Heart right ventricle (tissue), 16 donors: Measurements from ENCODE around the gene MYOD1. TPM values are rescaled to one million over a fixed set of nuclear protein-coding genes. Genes with fewer than 3 reads are reported as not detected.

Experiments
- ATAC-seq, 8 donors: fragments of 200-7000 bp; cut with Tn5 transposase; one replicate each; pipeline ENCODE4 v1.9.1; 2020; ENCODE audit warnings: mild to moderate bottlenecking in 8 of 8, moderate library complexity in 8 of 8, moderate number of reproducible peaks in 1 of 8
- DNase-seq, 2 donors: peaks; one replicate each; pipeline ENCODE4 v3.0.0-alpha.2; 2020
- H3K27ac ChIP-seq, 10 donors: fragments of 200-600 bp; sonication (generic) in 2 of 10; one replicate each; pipeline versions ENCODE4 v1.5.0 to v1.8.0; 2020 to 2022; ENCODE audit warnings: mild to moderate bottlenecking in 3 of 10
- H3K27me3 ChIP-seq, 7 donors: fragments of 200-600 bp; one replicate each; pipeline ENCODE4 v1.8.0; 2021 to 2022; ENCODE audit warnings: mild to moderate bottlenecking in 2 of 7
- H3K36me3 ChIP-seq, 9 donors: fragments of 200-600 bp; sonication (generic) in 1 of 9; one replicate each; pipeline versions ENCODE4 v1.5.0 to v1.8.0; 2020 to 2022; ENCODE audit warnings: mild to moderate bottlenecking in 2 of 9
- H3K4me1 ChIP-seq, 9 donors: fragments of 200-600 bp; sonication (generic) in 1 of 9; one replicate each; pipeline versions ENCODE4 v1.5.0 to v1.8.0; 2020 to 2022; ENCODE audit warnings: mild to moderate bottlenecking in 4 of 9
- H3K4me3 ChIP-seq, 10 donors: fragments of 200-600 bp; sonication (generic) in 2 of 10; one replicate each; pipeline versions ENCODE4 v1.5.0 to v1.8.0; 2020 to 2022; ENCODE audit warnings: mild to moderate bottlenecking in 7 of 10, moderate library complexity in 2 of 10
- H3K9me3 ChIP-seq, 11 donors: fragments of 200-600 bp in 10 of 11; sonication (generic) in 2 of 11; one replicate each; pipeline versions ENCODE4 v1.5.0 to v1.8.0; 2013 to 2022; ENCODE audit warnings: mild to moderate bottlenecking in 2 of 11, control low read depth in 1 of 11, moderate library complexity in 1 of 11
- WGBS, 2 donors: extraction: QIAGEN DNeasy Blood & Tissue Kit; methylation state at CpG; one replicate each; pipeline ENCODE4 v1.1.7; 2013; ENCODE audit warnings: inconsistent platforms in 1 of 2; 5-methylcytosine and 5-hydroxymethylcytosine counted together
- intact Hi-C, 10 donors: fragments of 100-400 bp; cut with DNase I; formaldehyde crosslinking; loops; one replicate each; pipeline versions ENCODE4 v1.11.1 to v1.14.2; 2022
- polyA plus RNA-seq, 2 donors: library from polyadenylated mRNA; stranded (reverse); fragments of 200-250 nt; gene quantifications; one replicate each; pipeline ENCODE4 v1.2.3, GENCODE V29; 2013
- total RNA-seq, 10 donors: library from RNA; stranded (reverse); fragmentation: NEBNext Ultra II Directional in 3 of 10; extraction: Animal tissue kit (Norgen Biotek cat#: 25700) in 3 of 10; gene quantifications; one replicate each; pipeline versions ENCODE4 v1.2.1 to v1.2.4, GENCODE V29; 2021 to 2023
- TF ChIP-seq, protein P1 (sequence below), 9 donors: fragments of 200-600 bp; sonication (generic) in 2 of 9; IDR thresholded peaks; one replicate each; pipeline versions ENCODE4 v1.5.0 to v1.8.0; 2021 to 2022; ENCODE audit warnings: antibody characterized with exemption in 9 of 9, mild to moderate bottlenecking in 5 of 9, moderate library complexity in 1 of 9
- donor health status: Arrhythmogenic right ventricular cardiomyopathy.
- donor health status: ischemic (EF 13 %, LVEDD 7.1; RV severe dilation, severe dysfunction).
- donor health status: healthy with polysubstance abuse.
- donor health status: DM: no; HTN: yes; CAD: no.
- donor health status: DM: no; HTN: no; CAD: no.
- donor health status: ischemic (EF 25% LVEDD 6.9; RV normal size, moderate dysfunction).
- donor health status: ischemic (EF 25% LVEDD 5.7; RV mildly dilated, moderate dysfunction).
- donor health status: healthy.
- donor health status: DM: yes; HTN: yes; CAD: no.
- donor health status: Ischemic cardiomyopathy.
- donor health status: ischemic (EF 35%, LVEDD 5.7; RV mildly dilated, moderate dysfunction).
- donor health status: nonischemic (EF 11% LVEDD 7.7; RV severe dilation, severe dysfunction).
- donor health status: DM: yes; HTN: yes; CAD: no.
- donor health status: PGD.
- donor health status: ischemic (EF 29% LVEDD 5.4; RV normal size, mild dysfunction).
- donor health status: nonischemic (EF 23%, LVEDD 6.1; RV moderate dilation, normal function).

MYOD1 gene
- total and polyA plus RNA-seq, 12 donors: 0.20 TPM; not detected in 11

DNA sequence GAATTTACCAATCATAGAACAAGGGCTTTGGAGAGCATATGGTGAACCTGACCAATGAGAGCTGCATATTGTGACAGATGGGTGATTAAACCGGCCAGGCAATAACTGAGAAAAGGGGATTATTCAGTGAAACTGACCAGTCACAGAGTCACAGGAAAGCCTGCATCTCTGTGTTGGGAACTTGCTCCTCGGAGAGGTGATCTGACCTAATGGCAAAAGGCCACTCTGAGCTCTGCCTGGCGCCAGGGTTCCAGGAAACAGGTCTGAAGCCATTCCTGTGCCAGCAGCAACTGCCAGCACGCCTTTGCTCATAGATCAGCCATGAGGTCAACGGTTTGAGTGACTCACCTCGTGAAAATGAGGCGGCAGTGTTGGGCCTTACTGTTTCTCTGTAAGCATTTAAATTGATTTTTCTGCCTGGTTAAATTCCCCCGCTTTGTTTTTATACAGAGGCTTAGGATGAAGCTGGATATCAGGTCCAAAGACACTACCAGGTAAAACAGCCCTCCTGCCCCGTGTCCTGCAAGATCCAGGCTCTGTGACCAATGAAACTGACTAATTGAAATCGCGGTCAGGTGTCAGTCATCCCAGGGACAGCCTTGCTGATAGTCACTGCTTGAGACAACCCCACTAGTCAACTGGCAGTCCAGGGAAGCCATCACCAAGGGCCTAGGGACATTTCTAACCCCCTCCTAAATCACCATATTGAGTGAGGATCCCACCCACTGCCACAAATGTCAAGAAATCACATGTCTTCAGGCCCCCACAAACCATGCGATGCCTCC, 35.8 kb upstream of the MYOD1 start:
- TF ChIP-seq, protein P1, sequence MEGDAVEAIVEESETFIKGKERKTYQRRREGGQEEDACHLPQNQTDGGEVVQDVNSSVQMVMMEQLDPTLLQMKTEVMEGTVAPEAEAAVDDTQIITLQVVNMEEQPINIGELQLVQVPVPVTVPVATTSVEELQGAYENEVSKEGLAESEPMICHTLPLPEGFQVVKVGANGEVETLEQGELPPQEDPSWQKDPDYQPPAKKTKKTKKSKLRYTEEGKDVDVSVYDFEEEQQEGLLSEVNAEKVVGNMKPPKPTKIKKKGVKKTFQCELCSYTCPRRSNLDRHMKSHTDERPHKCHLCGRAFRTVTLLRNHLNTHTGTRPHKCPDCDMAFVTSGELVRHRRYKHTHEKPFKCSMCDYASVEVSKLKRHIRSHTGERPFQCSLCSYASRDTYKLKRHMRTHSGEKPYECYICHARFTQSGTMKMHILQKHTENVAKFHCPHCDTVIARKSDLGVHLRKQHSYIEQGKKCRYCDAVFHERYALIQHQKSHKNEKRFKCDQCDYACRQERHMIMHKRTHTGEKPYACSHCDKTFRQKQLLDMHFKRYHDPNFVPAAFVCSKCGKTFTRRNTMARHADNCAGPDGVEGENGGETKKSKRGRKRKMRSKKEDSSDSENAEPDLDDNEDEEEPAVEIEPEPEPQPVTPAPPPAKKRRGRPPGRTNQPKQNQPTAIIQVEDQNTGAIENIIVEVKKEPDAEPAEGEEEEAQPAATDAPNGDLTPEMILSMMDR (IDR thresholded peaks at IDR 0.05): no peak
- Histone ChIP-seq H3K4me1 (no peaks in the 10 kb centered on the region), H3K36me3 (no peaks in the 10 kb centered on the region), H3K4me3 (no peak overlapping the region), H3K27me3 (peaks cover 0 to 41% (median 16%) of the 10 kb centered on the region in 7 donors), H3K9me3 (peaks cover 0 to 4% (median 0%) of the 10 kb centered on the region in 11 donors), H3K27ac (no peak overlapping the region)
- 74 to 76% methylated on average over 12 of the region's 12 CpGs for WGBS, 2 donors
- no peak for DNase-seq
- intact Hi-C loops: no loop called here
- ATAC-seq: no peak

DNA sequence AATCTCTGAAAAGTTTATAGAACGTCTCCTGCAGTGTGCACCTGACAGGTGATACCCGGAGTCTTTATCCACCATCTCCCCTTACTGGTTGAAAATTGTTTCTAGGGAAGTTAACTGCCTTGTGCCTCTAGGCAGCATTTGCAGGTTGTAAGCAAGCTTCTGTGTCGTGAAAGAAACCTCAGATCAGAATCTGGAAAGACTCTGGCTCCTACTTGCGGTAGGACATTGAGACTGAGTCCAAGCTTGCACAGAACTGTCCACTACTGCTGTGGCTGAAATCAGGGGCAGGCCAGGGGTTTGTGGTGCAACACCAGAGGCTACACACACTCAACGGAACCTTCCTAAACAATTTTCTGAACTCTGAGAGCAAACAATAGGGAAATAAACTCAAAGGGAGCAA, 34.8 kb upstream of the MYOD1 start:
- Histone ChIP-seq H3K27ac (no peak overlapping the region), H3K4me1 (no peaks in the 10 kb centered on the region), H3K9me3 (no peaks in the 10 kb centered on the region), H3K27me3 (peaks cover 0 to 45% (median 13%) of the 10 kb centered on the region in 7 donors), H3K4me3 (no peak overlapping the region), H3K36me3 (no peaks in the 10 kb centered on the region)
- WGBS, 2 donors: 84 to 89% methylated on average over 5 of the region's 5 CpGs
- intact Hi-C loops: no loop called here
- DNase-seq (no peak), ATAC-seq (no peak)
- TF ChIP-seq, protein P1 (IDR thresholded peaks at IDR 0.05): no peak

DNA sequence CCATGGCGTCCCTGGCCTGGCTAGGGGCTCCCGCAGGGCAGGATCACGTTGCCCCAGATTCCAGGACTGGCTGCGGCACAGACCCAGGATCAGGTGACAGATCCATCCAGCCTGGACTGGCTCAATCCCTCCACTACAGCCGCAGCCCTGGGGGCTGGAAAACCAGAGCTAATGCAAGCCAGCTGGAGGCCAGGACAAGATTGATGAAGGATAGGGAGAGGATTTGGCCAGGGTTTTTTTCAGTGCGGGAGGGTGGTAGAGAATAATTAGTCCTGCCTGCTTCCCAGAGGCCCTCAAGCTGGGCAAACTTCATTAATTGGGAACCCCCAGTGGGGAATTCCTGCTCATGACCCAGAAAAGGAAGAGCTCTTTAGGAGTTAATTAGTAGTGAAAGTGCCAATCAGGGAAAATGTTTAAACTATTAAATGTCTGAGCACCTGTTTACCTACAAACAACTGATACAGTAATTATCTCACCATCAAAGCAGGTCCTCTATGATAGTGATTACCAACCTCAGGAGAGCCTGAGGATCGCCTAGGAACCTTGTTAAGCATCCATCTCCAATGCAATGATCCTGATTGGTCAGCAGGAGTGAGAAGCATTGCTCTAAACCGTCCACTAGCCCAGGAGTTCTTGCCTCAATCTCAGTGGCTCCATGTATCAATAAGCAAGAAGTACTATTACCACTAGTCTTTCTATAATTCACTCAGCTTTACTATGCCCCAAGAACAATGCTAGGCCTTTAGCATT, 33.0 kb upstream of the MYOD1 start:
- H3K9me3 ChIP-seq: no peaks in the 10 kb centered on the region
- WGBS, 2 donors: 27 to 34% methylated on average over 8 of the region's 8 CpGs
- TF ChIP-seq, protein P1 (IDR thresholded peaks at IDR 0.05): no peak
- no peak overlapping the region for H3K4me3 ChIP-seq
- H3K27ac ChIP-seq: no peak overlapping the region
- intact Hi-C loops: no loop called here
- DNase-seq (no peak), ATAC-seq (no peak)
- H3K36me3 ChIP-seq: no peaks in the 10 kb centered on the region
- H3K4me1 ChIP-seq: no peaks in the 10 kb centered on the region
- peaks cover 0 to 41% (median 14%) of the 10 kb centered on the region in 7 donors for H3K27me3 ChIP-seq

DNA sequence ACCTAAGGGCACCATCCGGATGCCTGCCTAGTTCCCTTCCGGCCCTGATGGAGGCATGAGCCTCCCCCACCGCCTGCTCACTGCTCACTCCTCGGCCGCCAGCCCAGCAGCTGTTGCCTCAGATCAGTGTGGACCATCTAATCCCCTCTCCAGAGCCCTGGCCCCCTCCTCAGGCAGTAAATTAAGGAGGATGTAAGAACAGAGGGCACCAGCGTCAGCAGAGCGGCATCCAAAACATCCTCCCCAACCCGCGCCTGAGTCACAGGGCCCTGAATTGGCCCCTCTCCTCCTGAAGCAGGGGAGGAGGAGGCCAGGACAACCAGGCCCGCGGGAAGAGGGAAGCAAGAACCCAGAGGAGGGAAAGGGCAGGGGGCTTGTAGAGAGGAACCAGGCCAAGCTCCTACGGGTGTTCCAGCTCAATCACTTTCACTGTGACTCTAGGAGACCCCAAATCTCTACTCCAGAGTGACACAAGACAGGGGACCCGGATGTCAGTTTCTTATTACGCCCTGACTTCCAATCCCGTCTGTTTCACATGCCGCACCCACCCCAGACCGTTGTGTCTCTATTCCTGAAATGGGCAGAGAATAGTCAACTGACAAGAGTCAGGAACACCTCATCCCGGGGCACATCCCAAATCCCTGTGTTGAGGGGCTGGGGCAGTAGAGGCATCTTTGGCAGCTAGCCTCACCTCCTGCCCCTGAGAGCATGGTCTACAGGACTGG, 31.3 kb upstream of the MYOD1 start:
- no peak overlapping the region for H3K4me3 ChIP-seq
- peaks cover 0 to 50% (median 20%) of the 10 kb centered on the region in 7 donors for H3K27me3 ChIP-seq
- DNase-seq (no peak), ATAC-seq (no peak)
- intact Hi-C loops: no loop called here
- H3K4me1 ChIP-seq: no peaks in the 10 kb centered on the region
- TF ChIP-seq, protein P1 (IDR thresholded peaks at IDR 0.05): no peak
- WGBS, 2 donors: 84 to 86% methylated on average over 18 of the region's 18 CpGs
- no peaks in the 10 kb centered on the region for H3K9me3 ChIP-seq
- no peaks in the 10 kb centered on the region for H3K36me3 ChIP-seq
- no peak overlapping the region for H3K27ac ChIP-seq
